Subcutaneous adipose tissue (tissue), 4 donors: Measurements from ENCODE around the gene SLC35E4. TPM values are rescaled to one million over a fixed set of nuclear protein-coding genes. Genes with fewer than 3 reads are reported as not detected.

Source experiments
- CTCF ChIP-seq: fragments of 450-650 bp; IDR thresholded peaks from one replicate; pipeline ENCODE4 v1.5.1; 2016; ENCODE audit warnings: low read depth, mild to moderate bottlenecking, control low read depth, antibody characterized with exemption, moderate library complexity
- total RNA-seq, 4 donors: library from RNA; depleted of rRNA; stranded (reverse); fragments of >200 nt; gene quantifications; one replicate each; pipeline ENCODE4 v1.1.0, GENCODE V29; 2016

The SLC35E4 gene
- 1 to 10 TPM; 2.4 to 5.4 (median 3.2) TPM for total RNA-seq

GRCh38 chr22:30635273-30636225 lies at the start of gene SLC35E4:
TSS of gene SLC35E4 (plus strand) at chr22:30635781. CDS start at chr22:30636451, 670 bp downstream.
- TF ChIP-seq CTCF: no peak

GRCh38 chr22:30586414-30586813 lies 49.2 kb upstream of the SLC35E4 start:
- TF ChIP-seq CTCF: no peak

- no peak for TF ChIP-seq CTCF
Measured at GRCh38 chr22:30591191-30591587, 44.4 kb upstream of the SLC35E4 start.

- TF ChIP-seq CTCF: no peak
Measured at GRCh38 chr22:30591588-30592359, 43.8 kb upstream of the SLC35E4 start, which contains the start of gene PES1. TSS of gene PES1 (minus strand) at chr22:30591910. CDS start at chr22:30591833, 77 bp downstream.

- TF ChIP-seq CTCF: no peak
Measured at GRCh38 chr22:30596199-30596598, 39.4 kb upstream of the SLC35E4 start.

GRCh38 chr22:30596886-30597285 lies 38.7 kb upstream of the SLC35E4 start:
- TF ChIP-seq CTCF: no peak

GRCh38 chr22:30598986-30599385 lies 36.6 kb upstream of the SLC35E4 start:
- TF ChIP-seq CTCF: no peak
